CD14-positive monocyte (primary cell): Measurements from ENCODE around the gene PSAPL1. TPM values are rescaled to one million over a fixed set of nuclear protein-coding genes. Genes with fewer than 3 reads are reported as not detected.

Source experiments
- DNase-seq, 3 donors: peaks; one replicate each; pipeline ENCODE4 v3.0.0-alpha.2; 2011 to 2022
- H2AFZ ChIP-seq: 2 replicates; pipeline ENCODE4 v1.6.0; 2012; ENCODE audit warnings: mild to moderate bottlenecking, low read depth, low read length, inconsistent platforms; ENCODE audit not compliant: insufficient read depth, poor library complexity, severe bottlenecking
- H3K27ac ChIP-seq, 2 donors: 1 replicate in 1 of 2; 2 replicates in 1 of 2; pipeline ENCODE4 v1.5.1; 2012 to 2013; ENCODE audit warnings: low read length in 2 of 2, control low read depth in 1 of 2, inconsistent platforms in 1 of 2, low read depth in 1 of 2, mild to moderate bottlenecking in 1 of 2
- H3K27me3 ChIP-seq, 2 donors: one replicate each; pipeline versions ENCODE4 v1.6.0 to v1.6.1; 2011 to 2013; ENCODE audit warnings: low read length in 2 of 2; ENCODE audit not compliant: control insufficient read depth in 2 of 2, insufficient read depth in 2 of 2
- H3K36me3 ChIP-seq, 2 donors: replicated peaks in 1 of 2; 1 replicate in 1 of 2; 2 replicates in 1 of 2; pipeline versions ENCODE4 v1.5.1 to v1.6.1; 2012 to 2013; ENCODE audit warnings: low read length in 2 of 2, control low read depth in 1 of 2, inconsistent platforms in 1 of 2, mild to moderate bottlenecking in 1 of 2; ENCODE audit not compliant: insufficient read depth in 2 of 2, control insufficient read depth in 1 of 2
- H3K4me1 ChIP-seq, 2 donors: 1 replicate in 1 of 2; 2 replicates in 1 of 2; pipeline versions ENCODE4 v1.5.1 to v1.6.1; 2012 to 2013; ENCODE audit warnings: low read length in 2 of 2, control low read depth in 1 of 2, inconsistent platforms in 1 of 2, mild to moderate bottlenecking in 1 of 2, moderate library complexity in 1 of 2; ENCODE audit not compliant: insufficient read depth in 2 of 2, control insufficient read depth in 1 of 2
- H3K4me2 ChIP-seq: replicated peaks from 2 replicates; pipeline ENCODE3; 2012; ENCODE audit warnings: low read length, moderate library complexity, mild to moderate bottlenecking; ENCODE audit not compliant: poor library complexity, severe bottlenecking; ENCODE audit errors: extremely low read depth
- H3K4me3 ChIP-seq, 3 experiments: fragments of 200-600 bp in 1 of 3; sonication (generic) in 1 of 3; replicated peaks in 1 of 3; 1 replicate in 2 of 3; 2 replicates in 1 of 3; pipeline ENCODE4 v1.5.1; 2011 to 2013; ENCODE audit warnings: low read length in 3 of 3, mild to moderate bottlenecking in 3 of 3, control low read depth in 2 of 3, low read depth in 2 of 3, inconsistent platforms in 1 of 3, moderate library complexity in 1 of 3
- H3K79me2 ChIP-seq: 2 replicates; pipeline ENCODE4 v1.6.0; 2012; ENCODE audit warnings: mild to moderate bottlenecking, control low read depth, inconsistent platforms, low read length, moderate library complexity; ENCODE audit not compliant: insufficient read depth
- H3K9ac ChIP-seq: 2 replicates; pipeline ENCODE4 v1.6.0; 2017; ENCODE audit warnings: low read length, mild to moderate bottlenecking; ENCODE audit not compliant: insufficient read depth, poor library complexity, severe bottlenecking
- H3K9me3 ChIP-seq, 2 donors: replicated peaks in 1 of 2; 1 replicate in 1 of 2; 2 replicates in 1 of 2; pipeline versions ENCODE4 v1.5.1 to v1.6.1; 2012 to 2013; ENCODE audit warnings: low read length in 2 of 2, control low read depth in 1 of 2; ENCODE audit not compliant: control insufficient read depth in 1 of 2, insufficient read depth in 1 of 2
- H4K20me1 ChIP-seq: 2 replicates; pipeline ENCODE4 v1.6.0; 2012; ENCODE audit warnings: mild to moderate bottlenecking, low read length, control low read depth, moderate library complexity; ENCODE audit not compliant: insufficient read depth
- H3K27ac Mint-ChIP-seq, 7 donors: one replicate each; pipeline ENCODE4 v1.8.0; 2020; ENCODE audit warnings: mild to moderate bottlenecking in 7 of 7, mixed read lengths in 7 of 7, moderate library complexity in 6 of 7, inconsistent platforms in 2 of 7
- H3K27me3 Mint-ChIP-seq, 3 donors: one replicate each; pipeline ENCODE4 v1.8.0; 2021 to 2022; ENCODE audit warnings: low read depth in 3 of 3, mild to moderate bottlenecking in 3 of 3, mixed read lengths in 3 of 3, moderate library complexity in 3 of 3, inconsistent platforms in 1 of 3
- H3K36me3 Mint-ChIP-seq, 2 donors: one replicate each; pipeline ENCODE4 v1.8.0; 2020; ENCODE audit warnings: mixed read lengths in 2 of 2, inconsistent platforms in 1 of 2, mild to moderate bottlenecking in 1 of 2
- H3K4me1 Mint-ChIP-seq: one replicate; pipeline ENCODE4 v1.8.0; 2020; ENCODE audit warnings: mild to moderate bottlenecking, mixed read lengths
- H3K4me3 Mint-ChIP-seq, 2 donors: one replicate each; pipeline ENCODE4 v1.8.0; 2020; ENCODE audit warnings: mild to moderate bottlenecking in 2 of 2, mixed read lengths in 2 of 2, moderate library complexity in 1 of 2
- H3K9me3 Mint-ChIP-seq, 7 donors: one replicate each; pipeline ENCODE4 v1.8.0; 2020 to 2022; ENCODE audit warnings: mixed read lengths in 7 of 7, mild to moderate bottlenecking in 6 of 7, moderate library complexity in 6 of 7, inconsistent platforms in 2 of 7
- CTCF ChIP-seq: fragments of 200-600 bp; IDR thresholded peaks from one replicate; pipeline ENCODE4 v1.8.0; 2022; ENCODE audit warnings: antibody characterized with exemption, mild to moderate bottlenecking
- WGBS: methylation state at CpG from one replicate; pipeline ENCODE4 v1.1.5; 2013; ENCODE audit warnings: missing lambda C conversion rate; ENCODE audit not compliant: insufficient coverage; 5-methylcytosine and 5-hydroxymethylcytosine counted together
- intact Hi-C, 2 donors: fragments of 100-400 bp; cut with micrococcal nuclease; formaldehyde crosslinking; loops; one replicate each; pipeline versions ENCODE4 v1.15.0 to v1.15.1; 2023
- polyA plus RNA-seq, 3 donors: library from polyadenylated mRNA; depleted of rRNA in 1 of 3; unstranded in 2 of 3; stranded (reverse) in 1 of 3; fragments of 300-500 nt in 2 of 3; fragments of >200 nt in 1 of 3; fragmentation: Illumina TruSeq in 2 of 3; gene quantifications; 1 replicate in 2 of 3; 2 replicates in 1 of 3; pipeline ENCODE4 v1.2.3, GENCODE V29; 2012 to 2021

Gene PSAPL1
- polyA plus RNA-seq, 3 donors: not detected

GRCh38 chr4:7470522-7471128 is 35.9 kb upstream of the PSAPL1 start:
- peak overlapping the region in 2 of 7 donors; percentile 2 to 8 for H3K27ac Mint-ChIP-seq
- WGBS: 91% methylated on average over 7 of the region's 8 CpGs
- intact Hi-C loops: no loop called here

GRCh38 chr4:7470111-7470510 is 35.4 kb upstream of the PSAPL1 start:
- Mint-ChIP-seq H3K36me3 (no peaks in the 10 kb centered on the region), H3K27me3 (peaks cover 17 to 21% (median 19%) of the 10 kb centered on the region in 3 donors), H3K9me3 (peaks cover 0 to 7% (median 0%) of the 10 kb centered on the region in 7 donors), H3K27ac (no peak overlapping the region), H3K4me1 (no peaks in the 10 kb centered on the region), H3K4me3 (no peak overlapping the region)
- no peak overlapping the region for H3K27ac ChIP-seq
- intact Hi-C loops: no loop called here
- no peaks in the 10 kb centered on the region for H3K79me2 ChIP-seq
- no peak overlapping the region for H2AFZ ChIP-seq
- H4K20me1 ChIP-seq: no peaks in the 10 kb centered on the region
- 95% methylated on average over 3 of the region's 3 CpGs for WGBS
- no peak overlapping the region for H3K9ac ChIP-seq
- peaks cover 0 to 10% of the 10 kb centered on the region in 2 donors for H3K9me3 ChIP-seq
- TF ChIP-seq CTCF: no peak
- no peaks in the 10 kb centered on the region for H3K27me3 ChIP-seq
- H3K4me2 ChIP-seq: no peak overlapping the region
- H3K4me1 ChIP-seq: no peaks in the 10 kb centered on the region
- DNase-seq: no peak
- no peak overlapping the region for H3K4me3 ChIP-seq
- H3K36me3 ChIP-seq: no peaks in the 10 kb centered on the region

More at GRCh38 chr4:7470522-7471128, 35.9 kb upstream of the PSAPL1 start:
- H3K36me3 Mint-ChIP-seq: no peaks in the 10 kb centered on the region
- no peak overlapping the region for H3K27ac ChIP-seq
- peaks cover 0 to 7% (median 0%) of the 10 kb centered on the region in 7 donors for H3K9me3 Mint-ChIP-seq
- H3K27me3 Mint-ChIP-seq: peaks cover 17 to 21% (median 19%) of the 10 kb centered on the region in 3 donors
- H3K4me1 Mint-ChIP-seq: no peaks in the 10 kb centered on the region
- no peak overlapping the region for H3K4me3 Mint-ChIP-seq
- no peaks in the 10 kb centered on the region for H3K36me3 ChIP-seq
- no peak overlapping the region for H3K4me2 ChIP-seq
- no peak overlapping the region for H3K9ac ChIP-seq
- no peaks in the 10 kb centered on the region for H3K79me2 ChIP-seq
- no peaks in the 10 kb centered on the region for H3K4me1 ChIP-seq
- H3K4me3 ChIP-seq: no peak overlapping the region
- H4K20me1 ChIP-seq: no peaks in the 10 kb centered on the region
- no peak for TF ChIP-seq CTCF
- peaks cover 0 to 10% of the 10 kb centered on the region in 2 donors for H3K9me3 ChIP-seq
- H3K27me3 ChIP-seq: no peaks in the 10 kb centered on the region
- no peak for DNase-seq
- H2AFZ ChIP-seq: no peak overlapping the region
